ENCODE data around the gene EHD2.
A peak's percentile ranks its signal among the peaks of the same experiment; 100 is the strongest.
"Not testable (repeated sequence)": the region's sequence is repeated elsewhere in the genome, so short reads cannot be mapped to it uniquely, and the experiment has no call there.

Gene EHD2

GRCh38 chr19:47716270-47716937 is 3.2 kb downstream of the EHD2 start:
- no peak for DNase-seq

- not testable (repeated sequence) for DNase-seq
These were observed 5.3 kb downstream of the EHD2 start for GRCh38 chr19:47718415-47719046.

GRCh38 chr19:47719047-47719859 is 6.0 kb downstream of the EHD2 start:
- DNase-seq = no peak

- DNase-seq = no peak
These were observed 7.6 kb downstream of the EHD2 start for GRCh38 chr19:47720669-47721422.

- DNase-seq = peak; percentile 53
These were observed 10.3 kb downstream of the EHD2 start for GRCh38 chr19:47723581-47723940.

- no peak for DNase-seq
These were observed 12.7 kb downstream of the EHD2 start for GRCh38 chr19:47725759-47726401.

GRCh38 chr19:47726467-47726866 is 13.2 kb downstream of the EHD2 start:
- DNase-seq = no peak

GRCh38 chr19:47728295-47728694 is 15.1 kb downstream of the EHD2 start:
- not testable (repeated sequence) for DNase-seq

GRCh38 chr19:47729468-47729798 is 16.2 kb downstream of the EHD2 start:
- no peak for DNase-seq

GRCh38 chr19:47729799-47730520 is 16.7 kb downstream of the EHD2 start:
- no peak for DNase-seq

- no peak for DNase-seq
These were observed 17.3 kb downstream of the EHD2 start for GRCh38 chr19:47730521-47730889.

GRCh38 chr19:47730910-47731309 is 17.7 kb downstream of the EHD2 start:
- DNase-seq = no peak

- no peak for DNase-seq
These were observed 21.9 kb downstream of the EHD2 start for GRCh38 chr19:47735131-47735530.

- DNase-seq = no peak
These were observed 27.8 kb downstream of the EHD2 start for GRCh38 chr19:47740866-47741519.

- DNase-seq = no peak
These were observed 28.4 kb downstream of the EHD2 start for GRCh38 chr19:47741544-47742140.

GRCh38 chr19:47742634-47743033 is 29.4 kb downstream of the EHD2 start:
- no peak for DNase-seq

GRCh38 chr19:47745010-47745901 is 32.0 kb downstream of the EHD2 start, which contains the start of gene NOP53:
NOP53 (plus strand) TSS chr19:47745546; CDS start chr19:47745560, 14 bp downstream.
- peak; percentile 96 for DNase-seq

GRCh38 chr19:47746129-47746528 is 32.9 kb downstream of the EHD2 start:
- DNase-seq = not testable (repeated sequence)

GRCh38 chr19:47749326-47749725 is 36.1 kb downstream of the EHD2 start:
- DNase-seq = no peak

- no peak for DNase-seq
These were observed 37.5 kb downstream of the EHD2 start for GRCh38 chr19:47750752-47751151.

All from CD4-positive, alpha-beta T cell treated with Interleukin-15 for 1 hour (primary cell).